Spinal cord (tissue), 10 donors: Measurements from ENCODE around the gene TMEM14C. TPM values are rescaled to one million over a fixed set of nuclear protein-coding genes. Genes with fewer than 3 reads are reported as not detected.

Experiments used
- DNase-seq, 6 donors: peaks; one replicate each; pipeline versions ENCODE4 v3.0.0 to v3.0.0-alpha.2; 2013 to 2015; ENCODE audit warnings: low spot score in 6 of 6, low read depth in 4 of 6
- H3K27ac ChIP-seq: one replicate; pipeline ENCODE4 v1.5.1; 2013; ENCODE audit warnings: low read depth, low read length, control low read depth
- H3K27me3 ChIP-seq: one replicate; pipeline ENCODE4 v1.6.1; 2013; ENCODE audit warnings: low read length; ENCODE audit not compliant: control insufficient read depth, insufficient read depth
- H3K36me3 ChIP-seq: one replicate; pipeline ENCODE4 v1.6.1; 2013; ENCODE audit warnings: low read length; ENCODE audit not compliant: control insufficient read depth, insufficient read depth
- H3K4me1 ChIP-seq: one replicate; pipeline ENCODE4 v1.6.1; 2013; ENCODE audit warnings: low read length; ENCODE audit not compliant: control insufficient read depth, insufficient read depth
- H3K4me3 ChIP-seq: one replicate; pipeline ENCODE4 v1.5.1; 2013; ENCODE audit warnings: low read depth, low read length, control low read depth
- H3K9me3 ChIP-seq: one replicate; pipeline ENCODE4 v1.6.1; 2013; ENCODE audit warnings: low read length; ENCODE audit not compliant: control insufficient read depth, insufficient read depth
- WGBS: methylation state at CpG from one replicate; pipeline ENCODE4 v1.1.5; 2013; ENCODE audit warnings: missing lambda C conversion rate; ENCODE audit not compliant: insufficient coverage; 5-methylcytosine and 5-hydroxymethylcytosine counted together
- polyA plus RNA-seq, 2 donors: library from polyadenylated mRNA; unstranded; fragments of 120-200 nt; gene quantifications; one replicate each; pipeline ENCODE4 v1.2.1, GENCODE V29; 2013; ENCODE audit not compliant: insufficient read length in 2 of 2
- total RNA-seq, 2 donors: library from RNA; depleted of rRNA in 1 of 2; stranded (reverse); fragments of 120-200 nt in 1 of 2; fragments of >200 nt in 1 of 2; gene quantifications; one replicate each; pipeline versions ENCODE4 v1.2.3 to v1.2.4, GENCODE V29; 2013 to 2014
- donor health status: healthy.

TMEM14C gene
- total and polyA plus RNA-seq, 4 donors, result 65.1 to 146 (median 111) TPM

DNA sequence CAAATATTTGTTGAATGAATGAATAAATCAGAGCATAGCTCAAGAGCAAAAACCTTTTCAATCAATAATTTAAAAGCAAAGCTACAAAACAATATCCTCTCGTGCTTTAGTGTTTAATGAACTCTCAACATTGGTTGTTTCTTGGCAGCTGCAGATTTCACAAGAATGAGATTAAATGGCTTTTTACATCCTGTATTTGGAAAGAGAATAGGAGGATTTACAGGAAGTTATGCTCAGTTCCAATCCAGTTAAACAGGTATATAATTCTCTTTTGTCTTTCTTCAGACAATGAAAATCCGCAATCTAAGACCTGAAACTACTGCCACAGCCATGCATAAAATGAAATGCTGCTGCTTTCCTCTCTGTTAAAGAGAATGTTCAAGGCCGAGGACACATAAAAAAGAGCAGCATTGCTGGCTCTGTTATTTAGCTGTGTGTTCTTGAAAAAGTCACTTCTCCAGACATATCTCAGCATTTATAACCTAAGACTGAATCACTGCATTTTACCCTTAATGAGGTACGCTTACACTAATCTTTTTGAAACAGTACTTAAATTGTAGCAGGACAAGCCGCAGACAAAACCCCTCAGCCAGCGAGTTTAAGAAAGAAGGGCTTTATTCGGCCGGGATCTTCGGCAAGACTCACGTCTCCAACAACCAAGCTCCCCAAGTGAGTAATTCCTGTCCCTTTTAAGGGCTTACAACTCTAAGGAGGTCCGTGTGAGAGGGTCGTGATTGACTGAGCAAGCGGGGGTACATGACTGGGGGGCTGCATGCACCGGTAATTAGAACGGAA is 32.0 kb upstream of the TMEM14C start:
- Histone ChIP-seq H3K27ac (no peak overlapping the region), H3K4me1 (peaks cover 8% of the 10 kb centered on the region), H3K9me3 (no peaks in the 10 kb centered on the region), H3K4me3 (no peak overlapping the region), H3K27me3 (no peaks in the 10 kb centered on the region), H3K36me3 (no peaks in the 10 kb centered on the region)
- 74% methylated on average over 3 of the region's 15 CpGs for WGBS
- DNase-seq, result no peak

DNA sequence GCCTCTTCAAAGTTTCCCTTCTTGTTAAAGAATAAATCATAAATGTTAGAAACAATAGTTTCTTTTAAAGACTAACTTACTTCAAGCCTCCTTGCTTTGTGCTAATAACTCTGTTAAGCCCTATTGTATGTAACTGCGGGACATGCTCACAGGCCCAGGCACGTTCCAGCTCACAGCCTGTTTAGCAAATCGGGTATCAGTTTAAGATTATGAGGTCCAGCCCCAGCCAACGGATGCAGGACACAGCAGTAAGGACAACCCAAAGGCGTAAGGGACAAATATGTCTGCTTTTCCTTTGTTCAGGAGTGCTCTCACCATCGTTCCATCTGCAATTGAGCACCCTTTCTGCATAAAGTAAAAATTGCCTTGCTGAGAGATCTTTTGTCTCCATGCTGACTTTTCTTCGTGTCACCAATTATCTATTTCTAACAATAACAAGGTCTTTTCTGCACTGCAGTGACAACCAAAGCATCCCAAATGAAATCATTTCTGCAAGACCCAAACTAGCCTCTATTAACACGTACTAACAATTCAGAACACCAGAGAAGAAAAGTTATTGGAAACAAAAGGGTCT is 29.8 kb upstream of the TMEM14C start:
- Histone ChIP-seq H3K4me3 (peak overlapping the region; percentile 73), H3K27ac (no peak overlapping the region), H3K4me1 (peaks cover 11% of the 10 kb centered on the region), H3K36me3 (peaks cover 6% of the 10 kb centered on the region), H3K9me3 (no peaks in the 10 kb centered on the region), H3K27me3 (no peaks in the 10 kb centered on the region)
- 78% methylated on average over 6 of the region's 8 CpGs for WGBS
- DNase-seq, result no peak

- WGBS, result 0% methylated on average over 51 of the region's 53 CpGs
- peaks cover 11% of the 10 kb centered on the region for H3K4me1 ChIP-seq
- peak; percentile 85 to 99 (median 96) for DNase-seq
- H3K27me3 ChIP-seq, result no peaks in the 10 kb centered on the region
- peak within 1 kb of the TSS; percentile 91 for H3K27ac ChIP-seq
- H3K4me3 ChIP-seq, result peak within 1 kb of the TSS; percentile 73
- no peaks in the 10 kb centered on the region for H3K9me3 ChIP-seq
- H3K36me3 ChIP-seq, result peaks cover 16% of the 10 kb centered on the region
These were observed 28.4 kb upstream of the TMEM14C start, which contains the start of the genes C6orf52 and PAK1IP1 for GRCh38 chr6:10694302-10695085. Gene C6orf52, minus strand, starts transcription at chr6:10694616. Its CDS starts 7,066 bp downstream, at chr6:10687550. Gene PAK1IP1, plus strand, starts transcription at chr6:10694972. Its CDS starts 14 bp downstream, at chr6:10694986.

DNA sequence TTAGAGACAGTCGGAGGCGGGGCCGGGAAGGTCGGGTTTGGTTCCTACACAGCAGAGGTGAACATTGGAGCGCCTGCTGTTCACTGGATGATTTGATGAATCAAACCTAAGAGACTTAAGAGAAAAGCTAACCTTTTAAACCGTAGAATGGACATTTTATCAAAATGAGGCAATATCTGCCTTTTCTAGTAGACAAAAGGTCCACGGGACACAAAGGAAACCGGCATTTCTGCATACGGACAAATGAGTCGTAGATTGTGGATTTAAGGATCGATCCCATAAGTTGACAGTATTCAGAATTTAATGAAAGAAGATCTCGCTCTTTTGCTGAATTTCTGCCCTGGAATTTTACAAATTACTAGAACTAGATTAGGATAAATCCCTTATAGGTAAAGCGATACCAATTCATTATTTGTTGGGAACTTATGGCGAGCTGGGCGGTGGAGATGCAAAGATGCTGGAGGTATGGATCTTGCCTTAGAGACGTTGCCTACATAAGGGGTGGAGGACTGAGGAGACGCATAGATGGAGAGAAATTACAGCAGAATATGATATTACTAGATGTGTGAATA is 27.7 kb upstream of the TMEM14C start:
- Histone ChIP-seq H3K36me3 (peaks cover 20% of the 10 kb centered on the region), H3K9me3 (no peaks in the 10 kb centered on the region), H3K27me3 (no peaks in the 10 kb centered on the region), H3K4me1 (peaks cover 11% of the 10 kb centered on the region), H3K4me3 (peak overlapping the region; percentile 73), H3K27ac (no peak overlapping the region)
- DNase-seq, result no peak
- 0% methylated on average over 5 of the region's 17 CpGs for WGBS

DNA sequence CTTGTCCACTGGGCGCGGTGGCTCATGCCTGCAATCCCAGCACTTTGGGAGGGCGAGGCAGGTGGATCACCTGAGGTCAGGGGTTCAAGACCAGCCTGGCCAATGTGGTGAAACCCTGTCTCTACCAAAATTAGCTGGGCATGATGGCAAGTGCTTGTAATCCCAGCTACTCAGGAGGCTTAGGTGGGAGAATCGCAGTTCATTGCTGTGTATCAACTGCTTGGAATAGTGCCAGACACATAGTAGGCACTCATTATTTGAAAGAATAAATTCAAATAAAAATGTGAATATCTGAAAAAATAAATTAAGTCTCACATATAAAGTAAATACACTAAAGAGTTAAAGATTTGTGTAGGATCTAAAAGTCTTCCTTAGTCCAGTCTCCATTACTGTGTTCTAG is 26.2 kb upstream of the TMEM14C start:
- 96% methylated on average over 3 of the region's 4 CpGs for whole genome bisulfite sequencing
- Histone ChIP-seq H3K4me1 (peaks cover 11% of the 10 kb centered on the region), H3K4me3 (no peak overlapping the region), H3K36me3 (peaks cover 21% of the 10 kb centered on the region), H3K27ac (no peak overlapping the region), H3K27me3 (no peaks in the 10 kb centered on the region), H3K9me3 (no peaks in the 10 kb centered on the region)
- DNase-seq, result no peak

GRCh38 chr6:10713962-10714361 is 8.9 kb upstream of the TMEM14C start:
- no peaks in the 10 kb centered on the region for H3K4me1 ChIP-seq
- H3K27me3 ChIP-seq, result no peaks in the 10 kb centered on the region
- DNase-seq, result no peak
- WGBS, result 85% methylated on average over 8 of the region's 8 CpGs
- no peaks in the 10 kb centered on the region for H3K9me3 ChIP-seq
- H3K4me3 ChIP-seq, result no peak overlapping the region
- H3K27ac ChIP-seq, result no peak overlapping the region
- H3K36me3 ChIP-seq, result peaks cover 8% of the 10 kb centered on the region

DNA sequence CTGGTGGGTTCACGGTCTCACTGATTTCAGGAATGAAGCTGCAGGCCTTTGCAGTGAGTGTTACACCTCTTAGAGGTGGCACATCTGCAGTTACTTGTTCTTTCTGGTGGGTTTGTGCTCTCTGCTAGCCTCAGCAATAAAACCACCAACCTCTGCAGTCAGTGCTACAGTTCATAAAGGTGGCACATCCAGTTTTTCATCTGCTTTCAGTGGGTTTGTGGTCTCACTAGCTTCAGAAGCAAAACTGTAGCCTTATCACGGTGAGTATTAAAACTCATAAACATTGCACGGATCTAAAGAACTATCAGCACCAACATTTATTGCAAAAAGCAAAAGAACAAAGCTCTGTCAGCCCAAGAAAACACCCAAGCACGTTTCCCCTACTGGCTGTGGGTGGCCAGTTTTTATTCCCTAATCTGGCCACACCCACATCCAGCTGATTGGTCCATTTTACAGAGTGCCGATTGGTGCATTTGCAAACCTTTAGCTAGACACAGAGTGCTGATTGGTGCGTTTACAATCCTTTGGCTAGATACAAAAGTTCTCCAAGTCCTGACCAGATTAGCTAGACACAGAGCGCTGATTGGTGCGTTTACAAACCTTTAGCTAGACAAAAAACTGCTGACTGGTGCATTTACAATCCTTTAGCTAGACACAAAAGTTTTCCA is 3.4 kb upstream of the TMEM14C start:
- no peaks in the 10 kb centered on the region for H3K36me3 ChIP-seq
- no peaks in the 10 kb centered on the region for H3K9me3 ChIP-seq
- H3K4me3 ChIP-seq, result no peak overlapping the region
- DNase-seq, result peak in 1 of 6 donors; percentile 6
- WGBS, result 88% methylated on average over 7 of the region's 8 CpGs
- H3K27me3 ChIP-seq, result no peaks in the 10 kb centered on the region
- H3K4me1 ChIP-seq, result peaks cover 19% of the 10 kb centered on the region
- no peak overlapping the region for H3K27ac ChIP-seq

GRCh38 chr6:10719964-10720264 is 3.0 kb upstream of the TMEM14C start:
- Histone ChIP-seq H3K27me3 (no peaks in the 10 kb centered on the region), H3K4me3 (peak overlapping the region; percentile 49), H3K27ac (peak overlapping the region; percentile 48), H3K4me1 (peaks cover 22% of the 10 kb centered on the region), H3K9me3 (no peaks in the 10 kb centered on the region), H3K36me3 (no peaks in the 10 kb centered on the region)
- peak in 2 of 6 donors; percentile 18 to 48 for DNase-seq
- WGBS, result 45% methylated on average over 18 of the region's 21 CpGs
